ENCODE data around the gene KAZN.

GRCh38 chr1:14567056-14567455 is 31.4 kb upstream of the KAZN start:
- TF ChIP-seq CTCF (IDR thresholded peaks at IDR 0.05) (no peak), POLR2A (IDR thresholded peaks at IDR 0.05) (no peak)

Measured in testis (tissue), 2 donors.